ENCODE data around the gene IL22RA1. TPM values are rescaled to one million over a fixed set of nuclear protein-coding genes. Genes with fewer than 3 reads are reported as not detected.

Gene IL22RA1
- total and polyA plus RNA-seq, 9 of the 15 experiments (the other 6 are each of a cell fraction or from before 2014, with no cell fraction given), result not detected

- no peak for DNase-seq (ENCODE audit: extremely low read depth in 1 of 4, low spot score in 3 of 4)
- POLR2A ChIA-PET, result no interaction called here
- no peaks in the 10 kb centered on the region for H3K79me2 ChIP-seq (ENCODE audit: control insufficient read depth, insufficient read depth, low read length)
- WGBS (ENCODE audit: insufficient coverage, low coverage, missing lambda C conversion rate), result 0% methylated on average over 2 of the region's 2 CpGs
- CTCF ChIA-PET (ENCODE audit: low intra/inter-chr PET ratio), result no interaction called here
- H3K27ac ChIP-seq (ENCODE audit: extremely low read depth, low read depth, low read length), result no peak overlapping the region
- no TSS peak for BruUV-seq (replicated peaks)
- H3K27me3 ChIP-seq (ENCODE audit: control insufficient read depth in 2 of 2, insufficient read depth in 2 of 2, low read length in 2 of 2), result peaks cover 42 to 62% of the 10 kb centered on the region in 2 experiments
- no peak overlapping the region for H3K4me3 ChIP-seq
- H3K9me1 ChIP-seq (ENCODE audit: control insufficient read depth, insufficient read depth, low read length), result no peaks in the 10 kb centered on the region
- ATAC-seq, result no peak
- intact Hi-C loops (cut with micrococcal nuclease) (no loop called here), in situ Hi-C loops (cut with MboI) (no loop called here)
- H4K20me1 ChIP-seq (replicated peaks; ENCODE audit: control insufficient read depth, insufficient read depth, low read length), result peaks cover 21% of the 10 kb centered on the region
- FAIRE-seq, result no peak
- peak; percentile 65 for TF ChIP-seq ZNF146 (CRISPR knock-in tag; IDR thresholded peaks at IDR 0.05; ENCODE audit: unreplicated experiment)
- TF ChIP-seq CEBPB (tag; IDR thresholded peaks at IDR 0.05), result peak; percentile 33; the same call in 1 of the 2 replicates
- TF ChIP-seq NCOA1 (IDR thresholded peaks at IDR 0.05; ENCODE audit: low read depth), result no peak
- no peak for TF ChIP-seq CEBPG (CRISPR knock-in tag; IDR thresholded peaks at IDR 0.05)
- TF ChIP-seq CEBPG (tag; conservative IDR thresholded peaks at IDR 0.05 in 1 of 2, IDR thresholded peaks at IDR 0.05 in 1 of 2), result peak in 1 of 2 experiments; percentile 35; a peak in 1 of 4 replicates
- no peaks in the 10 kb centered on the region for H3K36me3 ChIP-seq (ENCODE audit: control insufficient read depth, insufficient read depth, low read length)
- H3K9ac ChIP-seq (ENCODE audit: insufficient read depth in 1 of 2, low read depth in 2 of 2, low read length in 2 of 2), result no peak overlapping the region
- no peak overlapping the region for H3K4me2 ChIP-seq (ENCODE audit: insufficient read depth, low read length)
- peaks cover 0 to 3% of the 10 kb centered on the region in 2 experiments; a peak in 1 of 5 replicates for H3K4me1 ChIP-seq (replicated peaks in 1 of 2; ENCODE audit: control insufficient read depth in 2 of 2, insufficient read depth in 2 of 2, low read length in 2 of 2)
- no peak overlapping the region for H2AFZ ChIP-seq (ENCODE audit: low read depth, low read length)
- H3K9me3 ChIP-seq (replicated peaks; ENCODE audit: control insufficient read depth, insufficient read depth, low read depth, low read length), result no peaks in the 10 kb centered on the region
Measured at GRCh38 chr1:24139222-24139489, 3.8 kb downstream of the IL22RA1 start.

GRCh38 chr1:24138476-24139221 is 4.3 kb downstream of the IL22RA1 start:
- Histone ChIP-seq H3K9me1 (ENCODE audit: control insufficient read depth, insufficient read depth, low read length) (no peaks in the 10 kb centered on the region), H4K20me1 (replicated peaks; ENCODE audit: control insufficient read depth, insufficient read depth, low read length) (peaks cover 21% of the 10 kb centered on the region), H3K4me1 (replicated peaks in 1 of 2; ENCODE audit: control insufficient read depth in 2 of 2, insufficient read depth in 2 of 2, low read length in 2 of 2) (peaks cover 0 to 3% of the 10 kb centered on the region in 2 experiments; a peak in 1 of 5 replicates), H3K4me3 (no peak overlapping the region), H3K4me2 (ENCODE audit: insufficient read depth, low read length) (no peak overlapping the region), H3K79me2 (ENCODE audit: control insufficient read depth, insufficient read depth, low read length) (no peaks in the 10 kb centered on the region), H3K36me3 (ENCODE audit: control insufficient read depth, insufficient read depth, low read length) (no peaks in the 10 kb centered on the region), H3K9ac (ENCODE audit: insufficient read depth in 1 of 2, low read depth in 2 of 2, low read length in 2 of 2) (no peak overlapping the region), H2AFZ (ENCODE audit: low read depth, low read length) (no peak overlapping the region), H3K27me3 (ENCODE audit: control insufficient read depth in 2 of 2, insufficient read depth in 2 of 2, low read length in 2 of 2) (peaks cover 40 to 60% of the 10 kb centered on the region in 2 experiments), H3K9me3 (replicated peaks; ENCODE audit: control insufficient read depth, insufficient read depth, low read depth, low read length) (no peaks in the 10 kb centered on the region), H3K27ac (ENCODE audit: extremely low read depth, low read depth, low read length) (no peak overlapping the region)
- 1% methylated on average over 13 of the region's 13 CpGs for WGBS (ENCODE audit: insufficient coverage, low coverage, missing lambda C conversion rate)
- FAIRE-seq (no peak), ATAC-seq (no peak), DNase-seq (ENCODE audit: extremely low read depth in 1 of 4, low spot score in 3 of 4) (no peak)
- intact Hi-C loops (cut with micrococcal nuclease), result no loop called here
- ChIA-PET POLR2A (no interaction called here), CTCF (ENCODE audit: low intra/inter-chr PET ratio) (no interaction called here)
- TF ChIP-seq RFX1 (IDR thresholded peaks at IDR 0.05), result no peak
- peak; percentile 76 for TF ChIP-seq CEBPB (tag; IDR thresholded peaks at IDR 0.05)
- no peak for TF ChIP-seq CEBPG (CRISPR knock-in tag; IDR thresholded peaks at IDR 0.05)
- peak; percentile 67 to 78 for TF ChIP-seq CEBPG (tag; conservative IDR thresholded peaks at IDR 0.05 in 1 of 2, IDR thresholded peaks at IDR 0.05 in 1 of 2)
- no TSS peak for BruUV-seq (replicated peaks)
- in situ Hi-C loops (cut with MboI), result no loop called here

All from K562 (cell line).